HUES48 (cell line): ENCODE results near the gene ZBTB17.
A peak's percentile ranks its signal among the peaks of the same experiment; 100 is the strongest.

Source experiments
- H3K27ac ChIP-seq: one replicate; pipeline ENCODE4 v1.7.0; 2013; ENCODE audit warnings: low read depth, low read length, inconsistent platforms
- H3K27me3 ChIP-seq: 2 replicates; pipeline ENCODE4 v1.6.1; 2013; ENCODE audit warnings: mild to moderate bottlenecking, low read length; ENCODE audit not compliant: control insufficient read depth, insufficient read depth
- H3K36me3 ChIP-seq: 2 replicates; pipeline ENCODE4 v1.6.1; 2013; ENCODE audit warnings: low read length; ENCODE audit not compliant: control insufficient read depth, insufficient read depth
- H3K4me1 ChIP-seq: 2 replicates; pipeline ENCODE4 v1.6.1; 2013; ENCODE audit warnings: mild to moderate bottlenecking, low read length; ENCODE audit not compliant: control insufficient read depth, insufficient read depth
- H3K4me3 ChIP-seq: 2 replicates; pipeline ENCODE4 v1.5.1; 2013; ENCODE audit warnings: mild to moderate bottlenecking, low read depth, low read length
- H3K9ac ChIP-seq: 2 replicates; pipeline ENCODE4 v1.6.1; 2013; ENCODE audit warnings: mild to moderate bottlenecking, low read depth, low read length, moderate library complexity
- H3K9me3 ChIP-seq: 2 replicates; pipeline ENCODE4 v1.6.1; 2013; ENCODE audit warnings: low read length; ENCODE audit not compliant: control insufficient read depth, insufficient read depth

Gene ZBTB17

DNA sequence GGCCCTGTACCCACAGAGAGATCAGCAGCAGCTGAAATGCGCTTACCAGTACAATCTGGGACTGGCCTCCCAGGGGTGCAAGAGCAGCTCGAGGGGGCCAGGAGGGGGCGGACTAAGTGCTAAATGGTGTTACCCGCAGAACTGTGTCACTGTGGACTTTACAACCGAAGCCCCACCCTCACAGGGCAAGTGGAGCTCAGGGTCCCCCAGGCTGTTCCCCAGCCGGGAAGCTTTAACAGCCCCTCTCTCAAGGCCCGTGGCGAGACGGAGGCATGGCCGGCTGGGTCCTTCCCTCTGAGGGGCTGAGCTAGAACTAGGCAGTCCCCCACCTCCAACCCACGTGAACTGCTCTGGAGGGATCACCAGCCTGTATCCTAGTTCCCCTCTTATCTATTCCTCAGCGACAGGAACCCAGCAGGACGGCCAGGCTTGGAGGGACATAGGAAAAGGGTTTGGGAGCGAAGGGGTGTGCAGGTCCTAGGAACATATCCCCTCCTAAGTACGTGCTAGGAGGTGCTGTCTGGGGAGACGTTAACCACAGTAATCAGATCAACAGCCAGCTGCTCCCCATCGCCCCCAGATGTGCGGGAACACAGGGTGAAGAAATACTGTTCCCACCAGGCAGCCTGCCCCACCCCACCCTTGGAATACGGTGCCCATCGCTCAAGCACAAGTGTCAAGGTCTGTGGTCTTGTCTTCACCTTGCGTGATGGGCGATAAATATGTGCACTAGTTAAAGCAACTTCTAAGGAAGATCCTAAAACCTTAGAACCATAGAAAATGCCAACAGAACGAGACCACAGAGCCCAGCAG is 24.4 kb downstream of the ZBTB17 start:
- H3K4me1 ChIP-seq = peaks cover 31% of the 10 kb centered on the region
- peaks cover 11% of the 10 kb centered on the region for H3K36me3 ChIP-seq
- no peaks in the 10 kb centered on the region for H3K9me3 ChIP-seq
- H3K9ac ChIP-seq = no peak overlapping the region
- H3K27me3 ChIP-seq = no peaks in the 10 kb centered on the region
- H3K4me3 ChIP-seq = no peak overlapping the region
- H3K27ac ChIP-seq = no peak overlapping the region

DNA sequence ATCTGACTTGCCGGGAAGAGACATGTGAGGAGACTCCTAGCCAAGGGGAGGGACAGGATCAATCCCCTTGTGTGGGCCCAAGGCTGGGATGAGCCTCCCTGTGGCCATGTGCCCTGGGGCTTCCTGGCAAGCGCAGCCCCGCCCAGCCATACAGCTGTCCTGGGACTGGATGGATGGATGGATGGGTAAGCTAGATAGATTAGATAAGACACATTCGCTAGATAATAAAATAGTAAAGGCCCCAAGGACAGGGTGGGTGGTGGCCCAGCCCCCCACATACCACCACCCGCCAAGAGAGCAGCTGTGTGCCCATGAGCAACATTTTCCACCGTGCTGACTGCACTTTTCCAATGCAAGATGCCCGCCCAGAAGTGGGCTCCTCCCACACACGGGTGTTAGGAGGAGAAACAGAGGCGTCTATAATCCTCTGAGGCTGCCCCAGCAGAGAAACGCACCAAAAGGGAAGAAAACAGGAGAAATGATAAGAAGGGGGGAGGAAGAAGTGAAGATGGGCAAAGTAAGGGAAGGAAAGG is 25.1 kb downstream of the ZBTB17 start:
- no peak overlapping the region for H3K9ac ChIP-seq
- peaks cover 18% of the 10 kb centered on the region for H3K36me3 ChIP-seq

DNA sequence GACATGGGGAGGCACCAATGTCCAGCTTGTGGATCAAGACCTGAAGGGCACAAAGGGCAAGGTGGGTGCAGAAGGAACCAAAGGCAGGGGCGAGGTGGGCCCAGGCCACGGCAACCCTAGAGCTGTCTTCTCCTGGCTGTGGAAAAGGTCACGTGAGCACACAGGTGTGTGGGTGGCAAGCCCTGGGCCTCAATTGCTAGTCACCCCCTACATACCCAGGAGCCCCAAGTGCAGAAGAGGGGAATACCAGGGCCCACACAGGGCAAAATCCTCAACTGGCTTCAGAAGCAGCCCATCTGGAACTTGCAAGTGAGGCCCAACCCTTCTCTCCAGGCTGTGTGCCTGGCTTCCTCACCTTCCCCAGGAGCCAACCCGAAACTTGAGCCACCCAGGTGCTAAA is 25.6 kb downstream of the ZBTB17 start:
- Histone ChIP-seq H3K36me3 (peaks cover 23% of the 10 kb centered on the region), H3K4me3 (no peak overlapping the region), H3K9me3 (no peaks in the 10 kb centered on the region), H3K4me1 (peaks cover 31% of the 10 kb centered on the region), H3K27ac (no peak overlapping the region), H3K9ac (no peak overlapping the region), H3K27me3 (no peaks in the 10 kb centered on the region)

More for the DNA sequence above, 25.1 kb downstream of the ZBTB17 start:
- H3K4me3 ChIP-seq = no peak overlapping the region
- no peak overlapping the region for H3K27ac ChIP-seq
- peaks cover 31% of the 10 kb centered on the region for H3K4me1 ChIP-seq
- H3K9me3 ChIP-seq = no peaks in the 10 kb centered on the region
- H3K27me3 ChIP-seq = no peaks in the 10 kb centered on the region

DNA sequence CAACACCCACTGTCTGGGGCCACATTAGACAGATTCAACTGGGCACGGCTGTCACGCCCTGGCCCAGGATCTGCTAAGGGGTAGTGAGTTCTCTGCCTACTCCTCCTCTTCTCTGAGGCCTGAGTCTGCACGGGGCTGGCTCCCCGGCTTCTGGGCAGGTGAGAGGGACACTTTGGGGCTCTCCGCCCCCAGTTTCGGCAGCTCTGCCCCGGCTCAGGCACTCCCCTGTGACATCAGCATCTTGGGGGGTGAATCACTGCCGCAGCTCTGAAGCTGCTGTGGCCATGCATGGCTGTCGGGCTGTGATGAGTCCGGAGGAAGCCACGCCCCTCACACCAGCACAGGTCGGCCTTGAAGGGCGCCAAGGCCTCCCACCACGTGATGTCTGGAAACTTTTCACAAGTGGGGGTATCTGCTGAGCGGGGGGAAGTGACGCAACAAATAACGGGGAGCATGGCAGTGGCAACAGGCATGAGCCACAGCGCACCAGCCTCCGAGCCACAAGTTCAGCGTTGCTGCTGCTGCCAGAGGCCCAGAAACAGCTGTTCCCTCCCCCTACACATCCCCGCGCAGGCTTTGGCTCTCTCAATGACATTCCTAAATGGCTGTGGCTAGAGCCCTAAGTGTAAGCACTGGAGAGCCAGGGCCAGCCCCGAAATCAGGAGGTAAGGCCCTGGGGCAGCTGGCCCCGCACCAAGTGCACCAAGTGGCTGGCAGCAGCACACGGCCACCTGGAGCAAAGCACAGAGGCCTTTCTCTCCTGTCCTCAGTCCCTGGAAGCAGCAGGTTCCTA is 26.3 kb downstream of the ZBTB17 start:
- peaks cover 31% of the 10 kb centered on the region for H3K4me1 ChIP-seq
- H3K36me3 ChIP-seq = peaks cover 27% of the 10 kb centered on the region
- no peaks in the 10 kb centered on the region for H3K9me3 ChIP-seq
- no peak overlapping the region for H3K9ac ChIP-seq
- H3K27ac ChIP-seq = peak overlapping the region; percentile 7
- no peak overlapping the region for H3K4me3 ChIP-seq
- H3K27me3 ChIP-seq = no peaks in the 10 kb centered on the region

DNA sequence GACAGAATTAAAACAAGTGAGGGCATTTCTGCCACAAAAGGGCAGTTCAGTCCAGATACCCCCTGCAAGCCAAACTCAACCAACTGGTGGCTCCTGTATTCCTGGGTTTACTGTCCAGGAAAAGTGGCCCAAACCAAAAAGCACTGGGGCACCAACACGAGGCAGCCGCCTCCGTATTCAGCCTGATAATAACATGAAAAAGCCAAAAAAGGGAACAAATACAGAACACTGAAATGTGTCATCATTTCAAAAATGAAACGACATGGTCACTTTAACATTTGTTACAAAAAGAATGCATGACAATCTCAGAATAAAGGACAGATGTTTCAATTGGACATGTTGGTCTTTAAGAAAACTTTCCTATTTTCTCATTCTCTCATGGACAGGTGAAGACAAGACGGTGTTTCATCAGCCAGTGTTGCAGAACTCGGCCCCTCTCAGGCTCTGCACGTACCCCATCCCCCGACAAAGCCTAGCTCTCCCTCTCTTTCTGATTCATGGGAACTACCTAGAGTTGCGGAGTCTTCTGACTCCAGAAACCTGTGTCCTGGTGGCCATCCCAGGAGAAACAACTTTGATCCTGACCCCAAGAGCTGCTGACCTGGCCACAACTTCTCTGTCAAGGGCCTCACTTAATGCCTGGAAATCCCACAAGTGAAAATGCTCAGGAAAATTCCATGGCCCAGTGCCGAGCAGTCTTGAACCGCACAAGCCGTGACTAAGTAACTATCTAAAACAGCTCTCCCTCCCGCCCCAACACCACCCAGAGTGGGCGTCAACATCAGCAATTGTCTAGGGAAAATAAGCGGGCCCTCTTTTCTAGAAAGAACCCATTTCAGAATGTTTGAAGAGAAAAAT is 27.1 kb downstream of the ZBTB17 start:
- H3K36me3 ChIP-seq = peaks cover 35% of the 10 kb centered on the region
- H3K4me3 ChIP-seq = no peak overlapping the region
- no peaks in the 10 kb centered on the region for H3K9me3 ChIP-seq
- H3K27me3 ChIP-seq = no peaks in the 10 kb centered on the region
- H3K4me1 ChIP-seq = peaks cover 27% of the 10 kb centered on the region
- peak overlapping the region; percentile 7 for H3K27ac ChIP-seq
- H3K9ac ChIP-seq = no peak overlapping the region

DNA sequence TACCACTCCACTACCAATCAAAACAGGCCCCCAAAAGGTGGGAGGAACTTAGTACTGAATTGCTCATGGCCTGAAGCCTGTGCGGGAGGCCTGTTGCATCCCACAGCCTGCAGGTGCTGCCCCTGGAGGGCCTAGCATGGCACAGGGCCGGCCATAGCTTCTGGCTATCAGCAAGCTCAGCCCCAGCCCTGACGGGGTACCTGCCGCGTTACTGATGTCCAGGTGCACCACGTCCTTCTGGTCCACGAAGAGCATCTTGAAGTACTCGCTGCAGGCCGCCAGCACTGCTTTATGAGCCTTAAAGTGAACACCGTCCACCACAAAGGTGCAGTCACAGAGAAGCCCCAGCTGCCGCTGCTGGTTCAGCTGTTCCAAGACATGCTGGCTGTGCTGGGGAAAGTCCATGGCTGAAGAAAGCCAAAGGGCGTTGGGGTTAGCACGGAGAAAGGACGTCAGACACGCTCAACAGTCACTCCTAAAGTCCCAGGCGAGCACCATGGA is 27.8 kb downstream of the ZBTB17 start:
- Histone ChIP-seq H3K4me1 (peaks cover 25% of the 10 kb centered on the region), H3K27me3 (no peaks in the 10 kb centered on the region), H3K9ac (no peak overlapping the region), H3K36me3 (peaks cover 42% of the 10 kb centered on the region), H3K4me3 (no peak overlapping the region), H3K9me3 (no peaks in the 10 kb centered on the region), H3K27ac (no peak overlapping the region)

DNA sequence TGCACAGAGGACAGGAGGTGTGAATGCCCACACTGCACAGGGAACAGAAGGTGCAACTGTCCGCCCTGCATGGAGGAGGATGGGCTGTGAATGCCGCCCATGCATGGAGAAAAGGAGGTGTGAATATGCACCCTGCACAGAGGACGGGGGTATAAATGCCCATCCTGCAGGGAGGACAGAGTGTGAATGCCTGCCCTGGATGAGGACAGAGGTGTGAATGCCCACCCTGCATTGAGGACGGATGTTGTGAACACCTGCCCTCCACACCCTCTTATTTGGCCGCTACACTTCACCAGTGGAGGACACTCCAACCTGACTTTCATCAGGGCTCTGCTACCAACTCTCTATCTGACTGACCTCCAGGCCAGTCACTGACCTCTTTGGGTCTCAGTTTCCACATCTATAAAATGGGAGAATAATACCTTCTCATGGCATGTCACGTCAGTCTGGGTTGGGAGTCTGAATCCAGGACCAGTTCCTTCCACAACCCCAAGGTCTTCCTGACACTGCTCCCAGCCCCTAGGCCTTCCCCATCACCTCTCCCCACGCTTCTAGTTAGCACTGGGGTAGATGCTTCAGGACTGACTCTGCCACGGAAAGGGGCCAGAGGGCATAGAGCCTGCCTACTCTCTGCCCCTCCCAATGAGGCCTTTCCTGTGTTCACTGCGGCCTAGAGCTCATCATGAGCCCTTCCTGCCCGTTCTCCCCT is 28.4 kb downstream of the ZBTB17 start:
- H3K4me3 ChIP-seq = no peak overlapping the region
- no peak overlapping the region for H3K9ac ChIP-seq
- peaks cover 25% of the 10 kb centered on the region for H3K4me1 ChIP-seq
- no peaks in the 10 kb centered on the region for H3K27me3 ChIP-seq
- H3K36me3 ChIP-seq = peaks cover 48% of the 10 kb centered on the region
- no peak overlapping the region for H3K27ac ChIP-seq
- H3K9me3 ChIP-seq = no peaks in the 10 kb centered on the region

DNA sequence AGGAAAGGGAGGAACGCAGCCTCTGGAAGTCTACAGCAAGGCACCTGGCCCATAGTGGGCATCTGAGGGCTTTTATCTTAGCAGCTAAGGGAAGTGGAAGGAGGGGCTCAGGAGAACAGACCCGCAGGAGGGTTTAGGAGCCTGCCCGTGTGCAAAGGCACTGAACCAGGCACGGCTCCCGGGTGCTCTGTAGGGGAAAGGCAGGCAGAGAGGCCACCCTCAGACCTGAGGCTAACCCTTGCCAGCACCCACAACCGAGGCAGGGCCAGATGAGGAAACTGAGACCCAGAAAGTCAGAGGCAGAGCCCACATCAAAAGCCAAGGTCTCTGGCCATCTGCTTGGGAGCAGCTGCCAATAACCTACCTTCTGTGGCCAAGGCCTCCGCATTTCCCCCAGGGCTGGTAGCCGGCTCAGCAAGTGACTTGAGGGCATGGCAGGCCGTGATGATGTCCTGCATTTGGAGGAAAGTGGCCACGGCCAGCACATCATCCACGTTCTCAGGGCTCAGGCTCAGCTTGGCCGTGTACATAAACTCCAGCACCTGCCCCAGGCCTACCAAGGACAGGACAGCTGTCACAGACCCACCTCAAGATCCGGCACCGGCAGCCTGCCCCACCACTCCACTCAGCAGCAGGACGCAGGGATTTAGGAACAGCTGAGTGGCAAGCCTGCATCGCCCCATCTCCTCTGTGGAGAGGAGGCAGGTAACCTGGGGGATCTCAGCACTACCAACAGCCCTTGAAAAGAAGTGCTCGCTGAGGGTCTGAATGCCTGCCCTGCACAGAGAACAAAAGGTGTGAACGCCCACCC is 29.1 kb downstream of the ZBTB17 start:
- Histone ChIP-seq H3K9ac (no peak overlapping the region), H3K4me1 (peaks cover 25% of the 10 kb centered on the region), H3K9me3 (no peaks in the 10 kb centered on the region), H3K4me3 (no peak overlapping the region), H3K36me3 (peaks cover 56% of the 10 kb centered on the region), H3K27ac (no peak overlapping the region), H3K27me3 (no peaks in the 10 kb centered on the region)

DNA sequence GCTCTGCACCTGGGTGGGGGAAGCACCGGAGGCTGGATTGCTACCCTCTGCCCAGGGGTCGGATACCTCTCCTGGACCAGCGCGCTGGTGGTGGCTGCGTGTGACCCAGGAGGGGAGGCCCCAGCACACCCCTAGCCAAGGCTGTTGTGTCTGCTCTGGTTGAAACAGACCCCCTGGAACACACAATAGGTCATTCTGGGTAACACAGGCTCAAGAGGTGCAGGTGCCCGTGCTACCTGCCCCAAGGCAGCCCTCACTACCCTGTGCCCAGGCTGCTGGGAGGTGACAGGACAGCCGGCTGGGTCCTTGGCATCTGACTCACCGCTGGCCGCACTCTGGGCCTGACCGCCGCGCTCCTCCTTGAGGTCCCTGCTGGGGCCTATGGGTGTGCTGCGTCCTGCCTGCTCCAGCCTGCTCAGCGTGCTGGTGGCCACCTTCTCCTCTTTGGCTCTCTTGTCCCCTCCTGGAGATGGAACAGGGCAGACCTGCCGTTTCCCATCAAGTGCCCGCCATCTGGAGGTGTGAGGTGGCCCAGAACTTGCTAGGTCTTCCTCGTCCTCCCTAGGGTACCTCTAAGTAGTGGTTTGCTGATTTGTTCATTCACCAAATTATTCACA is 30.0 kb downstream of the ZBTB17 start:
- H3K9ac ChIP-seq = no peak overlapping the region
- H3K27me3 ChIP-seq = no peaks in the 10 kb centered on the region
- H3K4me1 ChIP-seq = peaks cover 25% of the 10 kb centered on the region
- peaks cover 63% of the 10 kb centered on the region for H3K36me3 ChIP-seq
- H3K4me3 ChIP-seq = no peak overlapping the region
- H3K27ac ChIP-seq = no peak overlapping the region
- no peaks in the 10 kb centered on the region for H3K9me3 ChIP-seq
